ENCODE results near the gene FOXP1.

The FOXP1 gene

GRCh38 chr3:71095511-71096291 lies 487.8 kb downstream of the FOXP1 start:
- TF ChIP-seq ZNF274 (IDR thresholded peaks at IDR 0.05; ENCODE audit: low read depth, low read length): no peak
- H3K4me3 ChIP-seq (ENCODE audit: low read length): no peak overlapping the region

DNA sequence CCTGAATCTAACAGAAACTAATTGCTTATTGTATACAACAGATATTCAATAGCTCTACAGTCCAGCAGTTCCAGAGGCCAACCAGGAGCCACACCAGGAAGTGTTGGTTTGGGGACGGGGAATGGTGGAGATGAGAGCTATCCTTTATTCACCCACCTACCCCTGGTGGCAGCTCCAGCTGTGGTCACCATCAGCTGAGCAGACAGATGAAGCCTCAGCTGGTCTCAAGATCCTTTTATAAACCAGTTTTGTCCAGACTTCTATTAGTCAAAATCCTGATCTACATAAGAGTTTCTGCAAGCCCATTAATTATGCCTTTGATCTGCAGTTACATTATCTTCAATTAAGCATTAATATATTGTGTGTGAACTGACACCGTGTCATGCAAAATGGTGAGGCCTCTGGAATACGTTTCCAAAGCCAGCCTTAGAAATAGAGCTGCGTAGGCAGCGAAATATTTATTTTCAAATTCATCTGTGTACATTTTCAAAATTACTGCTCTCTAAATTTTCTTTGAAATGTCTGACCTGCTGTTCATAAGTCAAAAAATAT lies 488.8 kb downstream of the FOXP1 start:
- TF ChIP-seq ZNF274 (IDR thresholded peaks at IDR 0.05; ENCODE audit: low read depth, low read length): no peak

DNA sequence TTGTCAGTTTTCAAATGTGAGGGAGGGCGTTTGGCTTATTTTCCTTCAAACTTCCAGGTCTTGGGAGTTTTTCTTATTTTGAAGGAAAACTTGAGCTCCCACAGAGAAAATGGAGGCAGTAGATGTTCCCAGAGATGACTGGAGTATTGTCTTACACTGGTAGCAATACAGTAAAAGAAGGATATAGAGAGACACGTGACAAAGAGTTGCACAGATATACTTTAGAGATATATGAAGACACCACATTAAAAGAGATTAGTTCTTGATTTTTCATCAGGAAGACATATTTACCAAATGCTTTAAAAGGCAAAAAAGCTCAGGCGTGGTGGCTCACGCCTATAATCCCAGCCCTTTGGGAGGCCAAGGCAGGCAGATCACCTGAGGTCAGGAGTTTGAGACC lies 490.9 kb downstream of the FOXP1 start:
- no peak overlapping the region for H3K4me3 ChIP-seq (ENCODE audit: low read length)
- TF ChIP-seq ZNF274 (IDR thresholded peaks at IDR 0.05; ENCODE audit: low read depth, low read length): no peak

More for the DNA sequence above, 488.8 kb downstream of the FOXP1 start:
- H3K4me3 ChIP-seq (ENCODE audit: low read length): no peak overlapping the region

DNA sequence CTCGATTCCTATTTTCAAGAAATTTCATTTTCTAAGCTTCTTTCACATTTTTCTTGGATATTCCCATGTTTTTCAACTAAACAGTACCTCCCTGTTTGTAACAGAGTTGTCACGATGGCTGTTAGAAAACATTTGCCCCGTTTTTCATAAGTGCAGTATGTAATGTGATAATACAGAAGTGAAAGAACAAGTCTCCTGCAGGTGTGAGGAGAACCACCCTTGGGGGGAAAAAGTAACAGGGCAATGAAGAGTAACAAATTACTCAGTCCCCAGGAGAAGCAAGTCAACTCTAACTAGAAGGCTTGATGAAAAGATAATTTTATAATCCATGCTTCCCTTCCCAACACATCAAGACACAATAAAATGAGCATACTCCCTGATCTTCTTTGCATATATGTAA lies 493.3 kb downstream of the FOXP1 start:
- no peak overlapping the region for H3K4me3 ChIP-seq (ENCODE audit: low read length)
- no peak for TF ChIP-seq ZNF274 (IDR thresholded peaks at IDR 0.05; ENCODE audit: low read depth, low read length)

- H3K4me3 ChIP-seq (ENCODE audit: low read length): no peak overlapping the region
- no peak for TF ChIP-seq ZNF274 (IDR thresholded peaks at IDR 0.05; ENCODE audit: low read depth, low read length)
Measured at GRCh38 chr3:71089271-71089847, 494.2 kb downstream of the FOXP1 start.

GRCh38 chr3:71088742-71089141 lies 494.8 kb downstream of the FOXP1 start:
- no peak for TF ChIP-seq ZNF274 (IDR thresholded peaks at IDR 0.05; ENCODE audit: low read depth, low read length)
- no peak overlapping the region for H3K4me3 ChIP-seq (ENCODE audit: low read length)

- peak overlapping the region; percentile 21; the same call in 1 of the 2 replicates for H3K4me3 ChIP-seq (ENCODE audit: low read length)
- TF ChIP-seq ZNF274 (IDR thresholded peaks at IDR 0.05; ENCODE audit: low read depth, low read length): no peak
Measured at GRCh38 chr3:71088019-71088708, 495.4 kb downstream of the FOXP1 start.

- TF ChIP-seq ZNF274 (IDR thresholded peaks at IDR 0.05; ENCODE audit: low read depth, low read length): no peak
- H3K4me3 ChIP-seq (ENCODE audit: low read length): no peak overlapping the region; the same call in 1 of the 2 replicates
Measured at GRCh38 chr3:71087143-71088018, 496.1 kb downstream of the FOXP1 start.

- H3K4me3 ChIP-seq (ENCODE audit: low read length): no peak overlapping the region; the same call in 1 of the 2 replicates
- TF ChIP-seq ZNF274 (IDR thresholded peaks at IDR 0.05; ENCODE audit: low read depth, low read length): no peak
Measured at GRCh38 chr3:71086777-71087142, 496.8 kb downstream of the FOXP1 start.

DNA sequence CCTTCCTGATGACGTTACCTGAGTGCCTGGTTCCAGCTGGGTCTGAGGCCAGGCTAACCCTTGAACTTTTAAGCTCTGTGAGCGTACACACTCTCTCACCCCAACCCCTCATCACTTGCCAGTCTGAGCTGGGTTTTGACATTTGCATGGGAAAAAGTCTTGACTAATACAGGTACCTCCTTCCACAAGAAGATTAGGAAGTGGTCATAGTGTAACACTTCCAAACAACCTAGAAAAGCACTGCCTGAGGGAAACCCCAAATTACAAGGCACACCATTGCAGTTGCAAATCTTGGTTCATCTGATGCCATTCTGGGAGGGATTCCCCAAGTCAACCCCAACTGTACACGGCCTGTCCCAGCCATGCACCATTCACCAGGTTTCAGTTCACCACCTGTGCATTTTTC lies 499.8 kb downstream of the FOXP1 start:
- no peak for TF ChIP-seq ZNF274 (IDR thresholded peaks at IDR 0.05; ENCODE audit: low read depth, low read length)
- H3K4me3 ChIP-seq (ENCODE audit: low read length): no peak overlapping the region

- no peak overlapping the region for H3K4me3 ChIP-seq (ENCODE audit: low read length)
- no peak for TF ChIP-seq ZNF274 (IDR thresholded peaks at IDR 0.05; ENCODE audit: low read depth, low read length)
Measured at GRCh38 chr3:71082833-71083232, 500.7 kb downstream of the FOXP1 start.

GRCh38 chr3:71080517-71081083 lies 502.9 kb downstream of the FOXP1 start:
- H3K4me3 ChIP-seq (ENCODE audit: low read length): no peak overlapping the region
- TF ChIP-seq ZNF274 (IDR thresholded peaks at IDR 0.05; ENCODE audit: low read depth, low read length): no peak

- no peak for TF ChIP-seq ZNF274 (IDR thresholded peaks at IDR 0.05; ENCODE audit: low read depth, low read length)
- no peak overlapping the region for H3K4me3 ChIP-seq (ENCODE audit: low read length)
Measured at GRCh38 chr3:71078723-71079525, 504.6 kb downstream of the FOXP1 start.
